OCI-LY3 (cell line): ENCODE results near the gene PILRA.

Source experiments
- H2AFZ ChIP-seq: fragments of 200-600, 300-600 bp; shearing (Covaris generic); 2 replicates; pipeline ENCODE4 v1.6.0; 2014; ENCODE audit warnings: antibody characterized with exemption, low read depth, low read length
- H3K27ac ChIP-seq: fragments of 200-600, 300-600 bp; sonication (generic); 2 replicates; pipeline ENCODE4 v1.5.1; 2014; ENCODE audit warnings: mild to moderate bottlenecking, low read length, moderate library complexity, mixed read lengths
- H3K27me3 ChIP-seq: fragments of 200-600, 300-600 bp; sonication (generic); 2 replicates; pipeline ENCODE4 v1.6.1; 2014; ENCODE audit warnings: low read depth, low read length, mixed read lengths
- H3K36me3 ChIP-seq: fragments of 200-600, 300-600 bp; sonication (generic); replicated peaks from 2 replicates; pipeline ENCODE3; 2014; ENCODE audit warnings: low read depth, low read length, mixed read lengths
- H3K4me1 ChIP-seq: fragments of 300-600, 200-600 bp; sonication (generic); 2 replicates; pipeline ENCODE4 v1.6.1; 2014; ENCODE audit warnings: low read length, mixed read lengths
- H3K4me2 ChIP-seq: fragments of 200-600, 300-600 bp; sonication (generic); 2 replicates; pipeline ENCODE4 v1.6.1; 2014; ENCODE audit warnings: low read length, mixed read lengths
- H3K4me3 ChIP-seq: fragments of 300-600, 200-600 bp; sonication (generic); 2 replicates; pipeline ENCODE4 v1.5.1; 2014; ENCODE audit warnings: antibody characterized with exemption, mild to moderate bottlenecking, low read length, moderate library complexity
- H3K79me2 ChIP-seq: fragments of 300-600, 200-600 bp; shearing (Covaris generic); 2 replicates; pipeline ENCODE4 v1.6.1; 2014; ENCODE audit warnings: mild to moderate bottlenecking, low read length, mixed read lengths
- H3K9ac ChIP-seq: fragments of 300-600, 200-600 bp; shearing (Covaris generic); 2 replicates; pipeline ENCODE4 v1.6.0; 2014; ENCODE audit warnings: mild to moderate bottlenecking, low read length, moderate library complexity
- H3K9me3 ChIP-seq: fragments of 200-600, 300-600 bp; shearing (Covaris generic); 2 replicates; pipeline ENCODE4 v1.6.1; 2014; ENCODE audit warnings: low read length, mixed read lengths; ENCODE audit not compliant: insufficient read depth
- H4K20me1 ChIP-seq: fragments of 200-600, 300-600 bp; sonication (generic); 2 replicates; pipeline ENCODE4 v1.6.1; 2016; ENCODE audit warnings: low read length, mixed read lengths; ENCODE audit not compliant: insufficient read depth
- EZH2phosphoT487 ChIP-seq: fragments of 200-600 bp; shearing (Covaris generic); IDR thresholded peaks from 2 replicates; pipeline ENCODE4 v1.6.1; 2018; ENCODE audit warnings: antibody characterized with exemption, mixed run types, low read depth
- TF ChIP-seq, protein P1 (sequence below): fragments of 200-600, 300-600 bp; sonication (generic); IDR thresholded peaks from 2 replicates; pipeline ENCODE4 v1.5.1; 2014; ENCODE audit warnings: antibody characterized with exemption, low read length, low read depth

PILRA gene

GRCh38 chr7:100411101-100411500 lies 37.8 kb downstream of the PILRA start:
- Histone ChIP-seq H3K36me3 (no peaks in the 10 kb centered on the region), H3K4me3 (no peak overlapping the region), H3K4me1 (peaks cover 31% of the 10 kb centered on the region), H3K27me3 (peaks cover 38% of the 10 kb centered on the region), H3K79me2 (no peaks in the 10 kb centered on the region), H2AFZ (no peak overlapping the region), H3K27ac (no peak overlapping the region), H3K9ac (no peak overlapping the region), H3K9me3 (no peaks in the 10 kb centered on the region), H4K20me1 (no peaks in the 10 kb centered on the region), H3K4me2 (no peak overlapping the region)
- TF ChIP-seq EZH2phosphoT487, result no peak
- TF ChIP-seq, protein P1, sequence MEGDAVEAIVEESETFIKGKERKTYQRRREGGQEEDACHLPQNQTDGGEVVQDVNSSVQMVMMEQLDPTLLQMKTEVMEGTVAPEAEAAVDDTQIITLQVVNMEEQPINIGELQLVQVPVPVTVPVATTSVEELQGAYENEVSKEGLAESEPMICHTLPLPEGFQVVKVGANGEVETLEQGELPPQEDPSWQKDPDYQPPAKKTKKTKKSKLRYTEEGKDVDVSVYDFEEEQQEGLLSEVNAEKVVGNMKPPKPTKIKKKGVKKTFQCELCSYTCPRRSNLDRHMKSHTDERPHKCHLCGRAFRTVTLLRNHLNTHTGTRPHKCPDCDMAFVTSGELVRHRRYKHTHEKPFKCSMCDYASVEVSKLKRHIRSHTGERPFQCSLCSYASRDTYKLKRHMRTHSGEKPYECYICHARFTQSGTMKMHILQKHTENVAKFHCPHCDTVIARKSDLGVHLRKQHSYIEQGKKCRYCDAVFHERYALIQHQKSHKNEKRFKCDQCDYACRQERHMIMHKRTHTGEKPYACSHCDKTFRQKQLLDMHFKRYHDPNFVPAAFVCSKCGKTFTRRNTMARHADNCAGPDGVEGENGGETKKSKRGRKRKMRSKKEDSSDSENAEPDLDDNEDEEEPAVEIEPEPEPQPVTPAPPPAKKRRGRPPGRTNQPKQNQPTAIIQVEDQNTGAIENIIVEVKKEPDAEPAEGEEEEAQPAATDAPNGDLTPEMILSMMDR, result no peak

- H2AFZ ChIP-seq, result no peak overlapping the region
- TF ChIP-seq, protein P1, result no peak
- TF ChIP-seq EZH2phosphoT487, result no peak
- no peaks in the 10 kb centered on the region for H3K9me3 ChIP-seq
- H3K4me3 ChIP-seq, result peak overlapping the region; percentile 30; the same call in 1 of the 2 replicates
- H3K27me3 ChIP-seq, result peaks cover 22% of the 10 kb centered on the region
- no peaks in the 10 kb centered on the region for H3K79me2 ChIP-seq
- H3K4me2 ChIP-seq, result peak overlapping the region; percentile 70
- H3K9ac ChIP-seq, result peak overlapping the region; percentile 29; the same call in 1 of the 2 replicates
- H3K4me1 ChIP-seq, result peaks cover 27% of the 10 kb centered on the region
- H3K27ac ChIP-seq, result peak overlapping the region; percentile 54
- H3K36me3 ChIP-seq, result no peaks in the 10 kb centered on the region
- H4K20me1 ChIP-seq, result no peaks in the 10 kb centered on the region
Observed at GRCh38 chr7:100413346-100413745, 40.1 kb downstream of the PILRA start.

DNA sequence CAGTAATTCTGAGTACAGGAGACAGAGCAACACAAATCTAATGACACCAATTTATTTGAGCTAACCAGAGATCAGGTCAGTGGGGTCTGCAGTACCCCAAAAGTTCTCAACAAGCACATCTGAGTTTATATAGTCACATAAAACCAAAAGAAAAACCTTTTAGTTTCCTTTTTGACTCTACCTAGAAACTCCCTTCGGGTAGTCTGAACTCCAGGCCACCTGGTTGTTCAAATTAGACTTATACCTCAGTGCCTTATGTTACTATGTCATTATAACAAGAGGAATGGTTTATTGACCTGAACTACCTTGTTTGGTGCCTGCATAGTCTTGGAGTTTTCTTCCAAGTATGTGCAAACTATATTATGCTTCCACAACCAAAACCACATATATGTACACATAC lies 40.6 kb downstream of the PILRA start:
- Histone ChIP-seq H3K4me2 (peak overlapping the region; percentile 70), H3K36me3 (no peaks in the 10 kb centered on the region), H3K27ac (no peak overlapping the region; the same call in 1 of the 2 replicates), H3K4me3 (no peak overlapping the region), H3K4me1 (peaks cover 32% of the 10 kb centered on the region), H2AFZ (0 out of 2 replicates have a peak overlapping the region, but pooled peaks have one; percentile 15), H4K20me1 (no peaks in the 10 kb centered on the region), H3K79me2 (no peaks in the 10 kb centered on the region), H3K9ac (peak overlapping the region; percentile 10; the same call in 1 of the 2 replicates), H3K9me3 (no peaks in the 10 kb centered on the region), H3K27me3 (peaks cover 17% of the 10 kb centered on the region)
- TF ChIP-seq EZH2phosphoT487, result no peak
- TF ChIP-seq, protein P1, result no peak

DNA sequence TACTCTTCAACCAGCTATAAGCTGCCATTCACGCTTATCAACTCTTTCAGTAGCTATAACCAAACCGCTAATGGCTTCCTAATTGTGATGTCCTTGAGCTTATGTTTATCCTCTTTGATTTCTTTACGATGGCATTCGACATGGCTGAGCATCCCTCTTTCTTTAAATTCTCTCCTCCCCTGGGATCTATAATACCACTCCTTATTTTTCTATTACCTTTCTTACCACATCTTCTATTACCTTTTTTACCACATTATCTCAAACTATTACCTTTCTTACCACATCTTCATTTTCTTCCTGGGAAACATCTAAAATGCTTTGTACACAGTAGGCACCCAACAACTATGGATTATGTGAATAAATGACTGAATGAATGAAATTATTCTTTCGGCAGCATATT lies 42.2 kb downstream of the PILRA start:
- Histone ChIP-seq H3K4me3 (no peak overlapping the region), H3K36me3 (no peaks in the 10 kb centered on the region), H3K79me2 (no peaks in the 10 kb centered on the region), H2AFZ (no peak overlapping the region), H4K20me1 (no peaks in the 10 kb centered on the region), H3K9ac (no peak overlapping the region), H3K4me1 (peaks cover 45% of the 10 kb centered on the region), H3K9me3 (no peaks in the 10 kb centered on the region), H3K4me2 (no peak overlapping the region), H3K27ac (no peak overlapping the region), H3K27me3 (peaks cover 4% of the 10 kb centered on the region; the same call in 1 of the 2 replicates)
- TF ChIP-seq, protein P1, result no peak
- TF ChIP-seq EZH2phosphoT487, result no peak
